GM21390 (cell line): ENCODE measurements around the gene ZNF839.
A peak's percentile ranks its signal among the peaks of the same experiment; 100 is the strongest.
"Not testable (repeated sequence)": the region's sequence is repeated elsewhere in the genome, so short reads cannot be mapped to it uniquely, and the experiment has no call there.

Source experiments
- ATAC-seq: cut with Tn5 transposase; IDR thresholded peaks from one replicate; pipeline ENCODE4 v1.9.1; 2021; ENCODE audit not compliant: unreplicated experiment

ZNF839 gene

GRCh38 chr14:102319351-102320032 lies at the start of gene ZNF839:
Gene ZNF839 (plus strand): TSS chr14:102319746. CDS start chr14:102319766, 20 bp downstream.
- peak; percentile 58 for ATAC-seq

- no peak for ATAC-seq
Measured at GRCh38 chr14:102272392-102272791, 47.2 kb upstream of the ZNF839 start.

GRCh38 chr14:102275866-102276265 lies 43.7 kb upstream of the ZNF839 start:
- ATAC-seq, result no peak

- no peak for ATAC-seq
Measured at GRCh38 chr14:102277874-102278630, 41.5 kb upstream of the ZNF839 start.

GRCh38 chr14:102278631-102278935 lies 41.0 kb upstream of the ZNF839 start:
- ATAC-seq, result no peak

GRCh38 chr14:102279282-102279681 lies 40.3 kb upstream of the ZNF839 start:
- no peak for ATAC-seq

GRCh38 chr14:102279688-102280348 lies 39.7 kb upstream of the ZNF839 start:
- ATAC-seq, result no peak

- no peak for ATAC-seq
Measured at GRCh38 chr14:102280376-102280962, 39.1 kb upstream of the ZNF839 start.

GRCh38 chr14:102282751-102283465 lies 36.6 kb upstream of the ZNF839 start:
- ATAC-seq, result no peak

GRCh38 chr14:102283631-102284129 lies 35.9 kb upstream of the ZNF839 start:
- ATAC-seq, result no peak

- ATAC-seq, result no peak
Measured at GRCh38 chr14:102285106-102285505, 34.4 kb upstream of the ZNF839 start.

- no peak for ATAC-seq
Measured at GRCh38 chr14:102288139-102288538, 31.4 kb upstream of the ZNF839 start.

GRCh38 chr14:102292441-102292840 lies 27.1 kb upstream of the ZNF839 start:
- ATAC-seq, result no peak

GRCh38 chr14:102293781-102294180 lies 25.8 kb upstream of the ZNF839 start:
- no peak for ATAC-seq

GRCh38 chr14:102295270-102295669 lies 24.3 kb upstream of the ZNF839 start:
- no peak for ATAC-seq

GRCh38 chr14:102297436-102298170 lies 21.9 kb upstream of the ZNF839 start:
- ATAC-seq, result no peak

GRCh38 chr14:102298303-102299070 lies 21.1 kb upstream of the ZNF839 start:
- ATAC-seq, result not testable (repeated sequence)

- no peak for ATAC-seq
Measured at GRCh38 chr14:102303664-102304063, 15.9 kb upstream of the ZNF839 start.
